Activated T-helper 1 cell treated with Interleukin-2 at 50 U/mL for 16 hours (primary cell): ENCODE measurements around the gene MRPL36.
A peak's percentile ranks its signal among the peaks of the same experiment; 100 is the strongest.
"Not testable (repeated sequence)": the region's sequence is repeated elsewhere in the genome, so short reads cannot be mapped to it uniquely, and the experiment has no call there.

ENCODE experiments used
- DNase-seq: peaks from one replicate; pipeline ENCODE4 v3.0.0-alpha.2; 2020; ENCODE audit warnings: low read depth

The MRPL36 gene

GRCh38 chr5:1799602-1800471 lies at the start of gene MRPL36:
Gene MRPL36 (minus strand): TSS chr5:1799837. CDS start chr5:1798935, 902 bp downstream.
- DNase-seq, result peak; percentile 90

GRCh38 chr5:1847611-1848010 lies 48.0 kb upstream of the MRPL36 start:
- no peak for DNase-seq

GRCh38 chr5:1847056-1847455 lies 47.4 kb upstream of the MRPL36 start:
- DNase-seq, result no peak

- DNase-seq, result no peak
Observed at GRCh38 chr5:1846583-1846982, 46.9 kb upstream of the MRPL36 start.

GRCh38 chr5:1845696-1846095 lies 46.1 kb upstream of the MRPL36 start:
- no peak for DNase-seq

GRCh38 chr5:1844708-1845436 lies 45.2 kb upstream of the MRPL36 start:
- DNase-seq, result no peak

- DNase-seq, result not testable (repeated sequence)
Observed at GRCh38 chr5:1843761-1844160, 44.1 kb upstream of the MRPL36 start.

GRCh38 chr5:1842004-1842819 lies 42.6 kb upstream of the MRPL36 start:
- DNase-seq, result no peak

- no peak for DNase-seq
Observed at GRCh38 chr5:1840741-1841521, 41.3 kb upstream of the MRPL36 start.

- no peak for DNase-seq
Observed at GRCh38 chr5:1840071-1840547, 40.5 kb upstream of the MRPL36 start.

GRCh38 chr5:1838013-1838412 lies 38.4 kb upstream of the MRPL36 start:
- DNase-seq, result no peak

- DNase-seq, result no peak
Observed at GRCh38 chr5:1836891-1837880, 37.5 kb upstream of the MRPL36 start.

GRCh38 chr5:1836176-1836890 lies 36.7 kb upstream of the MRPL36 start:
- no peak for DNase-seq

GRCh38 chr5:1835431-1835830 lies 35.8 kb upstream of the MRPL36 start:
- no peak for DNase-seq

GRCh38 chr5:1834721-1835429 lies 35.2 kb upstream of the MRPL36 start:
- no peak for DNase-seq

GRCh38 chr5:1834022-1834551 lies 34.5 kb upstream of the MRPL36 start:
- no peak for DNase-seq

GRCh38 chr5:1833264-1834021 lies 33.8 kb upstream of the MRPL36 start:
- DNase-seq, result no peak
